Calu3 (cell line): ENCODE data around the gene PAK6. TPM values are rescaled to one million over a fixed set of nuclear protein-coding genes. Genes with fewer than 3 reads are reported as not detected.

Source experiments
- BruUV-seq: library from RNA; stranded (reverse); fragments of 400-500 nt; replicated peaks from 2 replicates; lab custom pipeline; 2021; lab: Mats Ljungman, UMichigan
- CTCF ChIA-PET: fragments of 300-600 bp; sonication (Branson Sonifier 250); formaldehyde crosslinking; loops from one replicate; lab custom pipeline; 2022; ENCODE audit warnings: antibody characterized with exemption; lab: Charles Lee
- DNase-seq: peaks from one replicate; pipeline ENCODE4 v3.0.0; 2022
- H3K27ac Mint-ChIP-seq: one replicate; pipeline ENCODE4 v1.8.0; 2022; ENCODE audit warnings: mixed read lengths; ENCODE audit not compliant: unreplicated experiment
- H3K27me3 Mint-ChIP-seq: one replicate; pipeline ENCODE4 v1.8.0; 2022; ENCODE audit warnings: mixed read lengths; ENCODE audit not compliant: unreplicated experiment
- H3K36me3 Mint-ChIP-seq: one replicate; pipeline ENCODE4 v1.8.0; 2022; ENCODE audit warnings: mild to moderate bottlenecking, moderate library complexity, mixed read lengths; ENCODE audit not compliant: insufficient read depth, unreplicated experiment
- H3K4me1 Mint-ChIP-seq: one replicate; pipeline ENCODE4 v1.8.0; 2022; ENCODE audit warnings: mild to moderate bottlenecking, low read depth, mixed read lengths; ENCODE audit not compliant: unreplicated experiment
- H3K4me3 Mint-ChIP-seq: one replicate; pipeline ENCODE4 v1.8.0; 2022; ENCODE audit warnings: mild to moderate bottlenecking, low read depth, moderate library complexity, mixed read lengths; ENCODE audit not compliant: unreplicated experiment
- H3K9me3 Mint-ChIP-seq: one replicate; pipeline ENCODE4 v1.8.0; 2022; ENCODE audit warnings: low read depth, mixed read lengths; ENCODE audit not compliant: unreplicated experiment
- intact Hi-C: fragments of 100-400 bp; cut with micrococcal nuclease; formaldehyde crosslinking; loops from one replicate; pipeline ENCODE4 v1.10.0; 2022; ENCODE audit not compliant: unreplicated experiment
- total RNA-seq: library from RNA; stranded (reverse); gene quantifications from 2 replicates; pipeline ENCODE4 v1.2.3, GENCODE V29; 2022
- TF ChIP-seq, protein P1 (sequence below): fragments of 200-600 bp; IDR thresholded peaks from one replicate; pipeline ENCODE4 v1.8.0; 2022; ENCODE audit warnings: antibody characterized with exemption; ENCODE audit not compliant: unreplicated experiment

PAK6 gene
- total RNA-seq, 1 experiment from 2014 or later: 7.1 TPM

DNA sequence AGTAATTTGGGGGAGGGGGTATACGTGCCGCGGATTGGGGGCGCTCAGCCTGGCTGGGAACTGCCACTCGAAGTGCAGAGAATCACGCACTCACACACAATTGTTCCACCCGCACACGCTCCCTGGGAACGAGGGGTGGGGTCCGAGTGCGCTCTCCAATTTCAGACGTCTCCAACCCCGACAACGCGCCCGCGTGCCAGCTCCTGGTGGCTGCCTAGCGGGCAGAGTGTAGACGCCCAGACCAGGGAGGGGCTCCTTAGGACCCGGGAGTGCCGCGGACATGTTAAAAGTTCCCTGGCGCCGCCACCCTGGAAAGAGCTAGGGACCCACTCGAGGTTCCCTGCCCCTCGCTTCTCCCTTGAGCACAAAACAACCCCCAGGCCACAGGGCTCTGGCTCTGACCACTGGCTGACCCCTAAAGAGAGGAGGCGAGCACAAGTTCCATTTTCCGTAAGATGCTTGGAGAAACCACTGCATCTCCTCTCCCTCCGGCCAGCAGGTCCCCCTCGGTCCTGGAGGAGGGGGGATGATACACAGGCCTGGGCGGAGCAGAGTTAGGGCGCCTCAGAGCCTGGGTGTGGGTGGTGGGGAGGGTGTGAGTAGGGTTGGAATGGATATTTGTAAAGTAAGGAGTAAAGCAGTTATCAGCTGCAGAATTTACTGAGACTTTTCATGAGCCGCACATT is 44.9 kb downstream of the PAK6 start:
- intact Hi-C loops: no loop called here
- no peak for DNase-seq
- Mint-ChIP-seq H3K4me1 (no peaks in the 10 kb centered on the region), H3K9me3 (no peaks in the 10 kb centered on the region), H3K36me3 (peaks cover 5% of the 10 kb centered on the region), H3K4me3 (no peak overlapping the region), H3K27ac (no peak overlapping the region), H3K27me3 (no peaks in the 10 kb centered on the region)
- CTCF ChIA-PET: no interaction called here
- BruUV-seq: no TSS peak
- TF ChIP-seq, protein P1, sequence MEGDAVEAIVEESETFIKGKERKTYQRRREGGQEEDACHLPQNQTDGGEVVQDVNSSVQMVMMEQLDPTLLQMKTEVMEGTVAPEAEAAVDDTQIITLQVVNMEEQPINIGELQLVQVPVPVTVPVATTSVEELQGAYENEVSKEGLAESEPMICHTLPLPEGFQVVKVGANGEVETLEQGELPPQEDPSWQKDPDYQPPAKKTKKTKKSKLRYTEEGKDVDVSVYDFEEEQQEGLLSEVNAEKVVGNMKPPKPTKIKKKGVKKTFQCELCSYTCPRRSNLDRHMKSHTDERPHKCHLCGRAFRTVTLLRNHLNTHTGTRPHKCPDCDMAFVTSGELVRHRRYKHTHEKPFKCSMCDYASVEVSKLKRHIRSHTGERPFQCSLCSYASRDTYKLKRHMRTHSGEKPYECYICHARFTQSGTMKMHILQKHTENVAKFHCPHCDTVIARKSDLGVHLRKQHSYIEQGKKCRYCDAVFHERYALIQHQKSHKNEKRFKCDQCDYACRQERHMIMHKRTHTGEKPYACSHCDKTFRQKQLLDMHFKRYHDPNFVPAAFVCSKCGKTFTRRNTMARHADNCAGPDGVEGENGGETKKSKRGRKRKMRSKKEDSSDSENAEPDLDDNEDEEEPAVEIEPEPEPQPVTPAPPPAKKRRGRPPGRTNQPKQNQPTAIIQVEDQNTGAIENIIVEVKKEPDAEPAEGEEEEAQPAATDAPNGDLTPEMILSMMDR: no peak

DNA sequence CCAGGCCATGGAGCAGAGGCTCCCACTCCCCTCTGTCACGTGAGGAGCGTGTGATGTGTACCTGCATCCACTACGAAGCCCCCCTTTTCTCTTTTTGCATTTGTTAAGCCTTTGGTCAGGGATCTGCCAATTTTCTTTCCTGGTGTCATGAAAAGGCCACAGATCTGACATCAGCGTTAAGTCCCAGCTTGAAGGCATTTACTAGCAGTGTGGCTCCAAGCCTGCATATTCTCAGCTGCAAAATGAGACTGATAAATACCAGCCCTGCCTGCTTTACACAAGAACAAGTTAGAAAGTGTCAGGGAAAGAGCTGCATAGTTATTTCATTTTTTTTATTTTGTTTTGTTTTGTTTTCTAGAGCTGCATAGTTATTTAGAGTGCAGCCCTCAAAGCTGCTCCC is 46.3 kb downstream of the PAK6 start:
- H3K4me3 Mint-ChIP-seq: no peak overlapping the region
- CTCF ChIA-PET: interaction anchor here (0.7 to 1.1 kb wide), 2 partner anchors 22 to 54 kb away, joined by 3 read pairs; partner anchors contain the start of gene PLCB2
- DNase-seq: no peak
- H3K4me1 Mint-ChIP-seq: peaks cover 12% of the 10 kb centered on the region
- intact Hi-C loops: no loop called here
- H3K36me3 Mint-ChIP-seq: peaks cover 5% of the 10 kb centered on the region
- TF ChIP-seq, protein P1: no peak
- no TSS peak for BruUV-seq
- no peaks in the 10 kb centered on the region for H3K9me3 Mint-ChIP-seq
- no peak overlapping the region for H3K27ac Mint-ChIP-seq
- H3K27me3 Mint-ChIP-seq: no peaks in the 10 kb centered on the region

- no peaks in the 10 kb centered on the region for H3K9me3 Mint-ChIP-seq
- CTCF ChIA-PET: interaction anchor here (0.7 to 1.1 kb wide), 3 partner anchors 22 to 314 kb away, joined by 3 read pairs; partner anchors contain the start of gene PLCB2
- peaks cover 5% of the 10 kb centered on the region for H3K36me3 Mint-ChIP-seq
- TF ChIP-seq, protein P1: no peak
- H3K4me3 Mint-ChIP-seq: no peak overlapping the region
- no peak overlapping the region for H3K27ac Mint-ChIP-seq
- no peak for DNase-seq
- H3K27me3 Mint-ChIP-seq: no peaks in the 10 kb centered on the region
- H3K4me1 Mint-ChIP-seq: peaks cover 12% of the 10 kb centered on the region
- BruUV-seq: no TSS peak
- intact Hi-C loops: no loop called here
These were observed 46.7 kb downstream of the PAK6 start for GRCh38 chr15:40285554-40286011.

DNA sequence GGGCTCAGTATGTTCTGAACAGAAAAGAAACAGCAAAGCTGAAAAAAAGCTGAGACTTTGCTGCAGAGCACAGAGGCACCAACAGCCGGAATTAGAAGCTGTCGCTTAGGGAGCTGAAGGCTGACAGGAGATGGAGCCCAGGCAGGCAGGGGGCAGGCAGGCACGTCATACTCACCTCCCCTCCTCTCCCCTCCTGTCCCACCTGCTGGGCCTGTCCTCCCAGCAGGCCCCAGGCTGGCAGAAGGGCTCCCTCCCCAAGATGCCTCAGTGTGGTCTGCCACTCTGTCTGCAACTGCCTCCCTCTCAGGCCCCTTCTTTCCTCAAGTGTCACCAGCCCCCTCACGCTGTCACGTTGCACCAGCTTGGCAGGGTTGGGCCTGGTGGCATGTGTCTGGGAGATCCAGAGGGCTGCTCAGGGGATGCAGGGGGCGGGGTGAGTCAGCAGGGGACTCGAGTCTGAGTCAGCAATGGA is 47.2 kb downstream of the PAK6 start:
- Mint-ChIP-seq H3K36me3 (peaks cover 5% of the 10 kb centered on the region), H3K27me3 (no peaks in the 10 kb centered on the region), H3K4me1 (peaks cover 12% of the 10 kb centered on the region), H3K4me3 (no peak overlapping the region), H3K9me3 (no peaks in the 10 kb centered on the region), H3K27ac (no peak overlapping the region)
- TF ChIP-seq, protein P1: no peak
- CTCF ChIA-PET: interaction anchor here (0.7 kb wide), 1 partner anchor 313 kb away, joined by 3 read pairs; no protein-coding TSS in a partner anchor
- BruUV-seq: no TSS peak
- intact Hi-C loops: no loop called here
- DNase-seq: no peak
